HepG2 (cell line): ENCODE measurements around the gene DUS1L. TPM values are rescaled to one million over a fixed set of nuclear protein-coding genes. Genes with fewer than 3 reads are reported as not detected.

Experiments used
- ASH2L ChIP-seq: fragments of 300-600, 200-600 bp; sonication (generic); IDR thresholded peaks from 2 replicates; pipeline ENCODE4 v1.7.0; 2017; ENCODE audit warnings: low read depth, mild to moderate bottlenecking, moderate library complexity, mixed read lengths, low read length; ENCODE audit not compliant: insufficient read length
- HMGXB3 ChIP-seq: sonication (generic); formaldehyde crosslinking; IDR thresholded peaks from 2 replicates; pipeline ENCODE4 v1.4.0; 2020; ENCODE audit warnings: missing genetic modification reagents, borderline replicate concordance
- HMGXB4 ChIP-seq, 2 experiments: sonication (generic) in 1 of 2; formaldehyde crosslinking in 1 of 2; IDR thresholded peaks; 2 replicates each; pipeline versions ENCODE4 v1.4.0 to v1.6.1; 2018 to 2020; ENCODE audit warnings: missing genetic modification reagents in 2 of 2, borderline replicate concordance in 1 of 2, low read depth in 1 of 2, mild to moderate bottlenecking in 1 of 2, missing biosample characterization in 1 of 2
- ZNF720 ChIP-seq: sonication (generic); formaldehyde crosslinking; IDR thresholded peaks from 2 replicates; pipeline ENCODE4 v1.4.0; 2020; ENCODE audit warnings: missing genetic modification reagents
- polyA plus RNA-seq, 8 experiments: library from polyadenylated mRNA; depleted of rRNA in 3 of 8; stranded (reverse) in 7 of 8; unstranded in 1 of 8; fragments of >200 nt; fragmentation: Illumina TruSeq in 4 of 8; extraction: Trizol in 4 of 8; gene quantifications; 2 replicates each; pipeline versions ENCODE4 v1.2.1 to v1.2.3, GENCODE V29; 2011 to 2016; ENCODE audit warnings: low read depth in 4 of 8, missing spikeins in 1 of 8, mixed read lengths in 1 of 8; ENCODE audit not compliant: insufficient read depth in 1 of 8
- total RNA-seq, 5 experiments: library from RNA; depleted of rRNA; stranded (reverse); fragments of >200 nt; fragmentation: Illumina TruSeq; extraction: Trizol; gene quantifications; 2 replicates each; pipeline ENCODE4 v1.2.3, GENCODE V29; 2016; ENCODE audit warnings: low read depth in 1 of 5

Gene DUS1L
- total and polyA plus RNA-seq, 2 of the 13 experiments (the other 11 are each of a cell fraction or from before 2014, with no cell fraction given): 81.0 to 109 TPM

- TF ChIP-seq HMGXB3 (CRISPR knock-in tag) (0 out of 2 replicates have a peak, but pooled peaks have one; percentile 32), HMGXB4 (CRISPR knock-in tag; IDR thresholded peaks at IDR 0.05; ENCODE audit: borderline replicate concordance in 1 of 2, low read depth in 1 of 2) (peak; percentile 35 to 93; a peak in 3 of 4 replicates), ASH2L (peak; percentile 70), ZNF720 (no peak)
Measured at GRCh38 chr17:82098169-82098938, 32.8 kb upstream of the DUS1L start, which contains the start of gene FASN (continued).
